OCI-LY3 (cell line): ENCODE data around the gene NPPC.

Source experiments
- H2AFZ ChIP-seq: fragments of 200-600, 300-600 bp; shearing (Covaris generic); 2 replicates; pipeline ENCODE4 v1.6.0; 2014; ENCODE audit warnings: antibody characterized with exemption, low read depth, low read length
- H3K27ac ChIP-seq: fragments of 200-600, 300-600 bp; sonication (generic); 2 replicates; pipeline ENCODE4 v1.5.1; 2014; ENCODE audit warnings: mild to moderate bottlenecking, low read length, moderate library complexity, mixed read lengths
- H3K27me3 ChIP-seq: fragments of 200-600, 300-600 bp; sonication (generic); 2 replicates; pipeline ENCODE4 v1.6.1; 2014; ENCODE audit warnings: low read depth, low read length, mixed read lengths
- H3K36me3 ChIP-seq: fragments of 200-600, 300-600 bp; sonication (generic); replicated peaks from 2 replicates; pipeline ENCODE3; 2014; ENCODE audit warnings: low read depth, low read length, mixed read lengths
- H3K4me1 ChIP-seq: fragments of 300-600, 200-600 bp; sonication (generic); 2 replicates; pipeline ENCODE4 v1.6.1; 2014; ENCODE audit warnings: low read length, mixed read lengths
- H3K4me2 ChIP-seq: fragments of 200-600, 300-600 bp; sonication (generic); 2 replicates; pipeline ENCODE4 v1.6.1; 2014; ENCODE audit warnings: low read length, mixed read lengths
- H3K4me3 ChIP-seq: fragments of 300-600, 200-600 bp; sonication (generic); 2 replicates; pipeline ENCODE4 v1.5.1; 2014; ENCODE audit warnings: antibody characterized with exemption, mild to moderate bottlenecking, low read length, moderate library complexity
- H3K79me2 ChIP-seq: fragments of 300-600, 200-600 bp; shearing (Covaris generic); 2 replicates; pipeline ENCODE4 v1.6.1; 2014; ENCODE audit warnings: mild to moderate bottlenecking, low read length, mixed read lengths
- H3K9ac ChIP-seq: fragments of 300-600, 200-600 bp; shearing (Covaris generic); 2 replicates; pipeline ENCODE4 v1.6.0; 2014; ENCODE audit warnings: mild to moderate bottlenecking, low read length, moderate library complexity
- H3K9me3 ChIP-seq: fragments of 200-600, 300-600 bp; shearing (Covaris generic); 2 replicates; pipeline ENCODE4 v1.6.1; 2014; ENCODE audit warnings: low read length, mixed read lengths; ENCODE audit not compliant: insufficient read depth
- H4K20me1 ChIP-seq: fragments of 200-600, 300-600 bp; sonication (generic); 2 replicates; pipeline ENCODE4 v1.6.1; 2016; ENCODE audit warnings: low read length, mixed read lengths; ENCODE audit not compliant: insufficient read depth
- EZH2phosphoT487 ChIP-seq: fragments of 200-600 bp; shearing (Covaris generic); IDR thresholded peaks from 2 replicates; pipeline ENCODE4 v1.6.1; 2018; ENCODE audit warnings: antibody characterized with exemption, mixed run types, low read depth
- TF ChIP-seq, protein P1 (sequence below): fragments of 200-600, 300-600 bp; sonication (generic); IDR thresholded peaks from 2 replicates; pipeline ENCODE4 v1.5.1; 2014; ENCODE audit warnings: antibody characterized with exemption, low read length, low read depth

Gene NPPC

DNA sequence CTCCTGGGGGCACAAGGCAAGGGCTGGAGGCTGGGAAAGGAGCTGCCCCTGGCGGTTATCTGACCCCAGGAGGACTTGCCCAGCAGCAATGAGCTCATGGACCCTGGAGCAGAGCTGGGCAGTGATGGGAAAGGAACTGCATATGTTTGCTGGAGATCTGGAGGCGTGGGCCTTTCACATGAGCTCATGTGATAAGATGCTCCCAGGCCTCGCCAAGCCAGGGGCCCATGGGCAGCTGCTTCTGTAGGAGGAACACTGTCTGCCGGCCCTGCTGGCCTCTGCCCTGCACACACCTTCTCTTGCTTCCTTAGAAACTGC, 9.0 kb upstream of the NPPC start:
- Histone ChIP-seq H2AFZ (no peak overlapping the region), H3K9me3 (no peaks in the 10 kb centered on the region), H3K4me2 (no peak overlapping the region), H3K36me3 (no peaks in the 10 kb centered on the region), H3K4me1 (no peaks in the 10 kb centered on the region), H3K27ac (no peak overlapping the region), H3K9ac (no peak overlapping the region), H4K20me1 (no peaks in the 10 kb centered on the region), H3K79me2 (no peaks in the 10 kb centered on the region), H3K4me3 (no peak overlapping the region), H3K27me3 (no peaks in the 10 kb centered on the region; the same call in 1 of the 2 replicates)
- TF ChIP-seq, protein P1, sequence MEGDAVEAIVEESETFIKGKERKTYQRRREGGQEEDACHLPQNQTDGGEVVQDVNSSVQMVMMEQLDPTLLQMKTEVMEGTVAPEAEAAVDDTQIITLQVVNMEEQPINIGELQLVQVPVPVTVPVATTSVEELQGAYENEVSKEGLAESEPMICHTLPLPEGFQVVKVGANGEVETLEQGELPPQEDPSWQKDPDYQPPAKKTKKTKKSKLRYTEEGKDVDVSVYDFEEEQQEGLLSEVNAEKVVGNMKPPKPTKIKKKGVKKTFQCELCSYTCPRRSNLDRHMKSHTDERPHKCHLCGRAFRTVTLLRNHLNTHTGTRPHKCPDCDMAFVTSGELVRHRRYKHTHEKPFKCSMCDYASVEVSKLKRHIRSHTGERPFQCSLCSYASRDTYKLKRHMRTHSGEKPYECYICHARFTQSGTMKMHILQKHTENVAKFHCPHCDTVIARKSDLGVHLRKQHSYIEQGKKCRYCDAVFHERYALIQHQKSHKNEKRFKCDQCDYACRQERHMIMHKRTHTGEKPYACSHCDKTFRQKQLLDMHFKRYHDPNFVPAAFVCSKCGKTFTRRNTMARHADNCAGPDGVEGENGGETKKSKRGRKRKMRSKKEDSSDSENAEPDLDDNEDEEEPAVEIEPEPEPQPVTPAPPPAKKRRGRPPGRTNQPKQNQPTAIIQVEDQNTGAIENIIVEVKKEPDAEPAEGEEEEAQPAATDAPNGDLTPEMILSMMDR = no peak
- no peak for TF ChIP-seq EZH2phosphoT487

DNA sequence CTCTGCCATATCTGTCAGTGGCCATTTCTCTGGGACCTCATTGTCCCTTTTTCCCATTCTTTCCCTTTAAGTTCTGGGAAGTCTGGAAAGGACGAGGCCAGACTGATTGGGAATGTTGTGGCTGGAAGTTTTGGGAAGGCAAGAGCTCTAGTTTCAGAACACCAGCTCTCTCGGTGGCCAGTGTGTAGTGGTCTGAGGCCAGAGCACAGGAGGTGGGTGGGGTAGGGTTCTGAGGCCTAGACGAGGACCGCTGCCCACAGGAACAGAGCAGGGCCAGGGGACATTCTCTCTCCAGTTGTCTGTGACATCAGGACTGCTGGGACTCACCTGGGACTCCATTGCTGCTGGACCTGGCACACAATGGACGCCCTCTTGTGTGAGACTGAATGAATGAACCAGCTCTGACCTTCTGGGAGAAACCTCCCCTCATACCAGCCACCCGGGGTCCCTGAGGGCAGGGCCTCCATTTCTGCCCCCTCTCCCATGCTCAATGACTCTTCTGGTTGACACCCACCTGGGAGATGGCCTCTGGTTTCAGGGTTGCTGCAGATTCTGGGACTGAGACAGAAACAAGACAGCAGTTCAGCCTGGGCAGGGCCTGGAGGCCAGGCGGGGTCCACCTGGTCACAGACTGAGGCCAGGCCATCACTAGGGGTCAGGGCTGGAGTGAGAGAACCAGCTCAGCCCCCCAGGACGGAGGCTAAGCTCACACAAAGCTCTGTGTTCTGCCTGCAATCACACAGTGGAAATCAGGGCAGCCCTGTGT, 8.4 kb upstream of the NPPC start:
- no peak overlapping the region for H3K4me2 ChIP-seq
- H3K4me1 ChIP-seq = no peaks in the 10 kb centered on the region
- TF ChIP-seq, protein P1 = no peak
- no peak for TF ChIP-seq EZH2phosphoT487
- H4K20me1 ChIP-seq = no peaks in the 10 kb centered on the region
- no peaks in the 10 kb centered on the region; the same call in 1 of the 2 replicates for H3K27me3 ChIP-seq
- H2AFZ ChIP-seq = 0 out of 2 replicates have a peak overlapping the region, but pooled peaks have one; percentile 46
- no peaks in the 10 kb centered on the region for H3K36me3 ChIP-seq
- H3K9ac ChIP-seq = no peak overlapping the region
- no peaks in the 10 kb centered on the region for H3K9me3 ChIP-seq
- H3K27ac ChIP-seq = no peak overlapping the region
- no peaks in the 10 kb centered on the region for H3K79me2 ChIP-seq
- no peak overlapping the region for H3K4me3 ChIP-seq

DNA sequence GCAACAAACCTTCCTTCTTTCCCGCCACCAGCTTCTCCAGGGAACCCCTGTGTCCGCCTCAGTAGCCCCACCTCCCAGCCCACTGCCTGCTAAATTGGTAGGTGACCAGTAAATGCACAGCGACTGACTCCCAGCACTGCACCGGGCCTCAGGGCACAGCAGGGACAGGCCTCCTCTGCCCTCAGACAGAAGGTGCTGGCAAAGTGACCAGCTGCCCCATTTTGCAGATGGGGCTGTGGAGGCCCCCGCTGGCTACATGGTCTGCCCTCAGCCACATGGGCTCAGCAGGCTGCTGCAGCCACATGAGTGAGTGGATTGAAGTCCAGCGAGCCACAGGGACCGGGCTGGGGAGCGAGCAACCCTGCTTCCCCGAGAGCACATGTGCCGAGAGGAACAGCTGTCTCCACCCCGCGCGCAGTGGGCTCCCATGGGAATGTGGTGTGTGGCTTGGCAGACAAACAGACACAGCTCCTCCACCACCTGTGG, 7.8 kb upstream of the NPPC start:
- no peak overlapping the region for H3K4me2 ChIP-seq
- H3K9ac ChIP-seq = no peak overlapping the region
- no peak overlapping the region for H3K4me3 ChIP-seq

More for the DNA sequence above, 7.8 kb upstream of the NPPC start:
- TF ChIP-seq EZH2phosphoT487 = no peak
- TF ChIP-seq, protein P1 = no peak
- 0 out of 2 replicates have a peak overlapping the region, but pooled peaks have one; percentile 46 for H2AFZ ChIP-seq
- no peak overlapping the region for H3K27ac ChIP-seq
- no peaks in the 10 kb centered on the region for H3K36me3 ChIP-seq
- no peaks in the 10 kb centered on the region for H3K9me3 ChIP-seq
- H3K79me2 ChIP-seq = no peaks in the 10 kb centered on the region
- H3K27me3 ChIP-seq = no peaks in the 10 kb centered on the region; the same call in 1 of the 2 replicates
- no peaks in the 10 kb centered on the region for H4K20me1 ChIP-seq
- H3K4me1 ChIP-seq = no peaks in the 10 kb centered on the region
